SK-N-SH (cell line): ENCODE results near the gene PABPN1.

Experiments
- ELF1 ChIP-seq: IDR thresholded peaks from 2 replicates; pipeline ENCODE4 v1.4.0; 2012
- EP300 ChIP-seq, 2 experiments: IDR thresholded peaks; 2 replicates each; pipeline versions ENCODE4 v1.4.0 to v1.6.1; 2012; ENCODE audit warnings: borderline replicate concordance in 1 of 2, low read depth in 1 of 2, low read length in 1 of 2

GRCh38 chr14:23335623-23336022, 14.4 kb downstream of the PABPN1 start:
- TF ChIP-seq EP300 (IDR thresholded peaks at IDR 0.05; ENCODE audit: borderline replicate concordance in 1 of 2, low read depth in 1 of 2, low read length in 1 of 2): no peak
- TF ChIP-seq ELF1: no peak
